Adrenal gland (tissue), 12 donors: Measurements from ENCODE around the gene PTPRN2. TPM values are rescaled to one million over a fixed set of nuclear protein-coding genes. Genes with fewer than 3 reads are reported as not detected.

Source experiments
- DNase-seq, 7 donors: peaks; one replicate each; pipeline ENCODE4 v3.0.0-alpha.2; 2019 to 2020
- H3K27ac ChIP-seq, 5 donors: fragments of 200-600 bp; sonication (generic) in 4 of 5; 1 replicate in 3 of 5; 2 replicates in 2 of 5; pipeline versions ENCODE4 v1.5.1 to v1.8.0; 2016 to 2020; ENCODE audit warnings: mild to moderate bottlenecking in 1 of 5
- H3K27me3 ChIP-seq: fragments of 200-600 bp; 2 replicates; pipeline ENCODE4 v1.8.0; 2021
- H3K36me3 ChIP-seq, 2 donors: fragments of 200-600 bp; replicated peaks in 1 of 2; 1 replicate in 1 of 2; 2 replicates in 1 of 2; pipeline versions ENCODE4 v1.5.1 to v1.8.0; 2018 to 2022
- H3K4me1 ChIP-seq, 2 donors: fragments of 200-600 bp; replicated peaks in 1 of 2; 1 replicate in 1 of 2; 2 replicates in 1 of 2; pipeline versions ENCODE4 v1.5.1 to v1.8.0; 2018 to 2021
- H3K4me3 ChIP-seq, 4 donors: fragments of 200-600 bp; sonication (generic) in 3 of 4; one replicate each; pipeline ENCODE4 v1.5.1; 2016 to 2018
- H3K9me3 ChIP-seq, 3 donors: fragments of 200-600 bp; sonication (generic) in 1 of 3; replicated peaks in 1 of 3; 1 replicate in 2 of 3; 2 replicates in 1 of 3; pipeline versions ENCODE4 v1.5.1 to v1.8.0; 2016 to 2021
- CTCF ChIP-seq, 6 experiments: fragments of 450-650 bp in 4 of 6; fragments of 200-600 bp in 2 of 6; sonication (generic) in 1 of 6; IDR thresholded peaks; 1 replicate in 5 of 6; 2 replicates in 1 of 6; pipeline versions ENCODE4 v1.5.1 to v1.8.0; 2016 to 2021; ENCODE audit warnings: antibody characterized with exemption in 6 of 6, mild to moderate bottlenecking in 2 of 6, moderate library complexity in 1 of 6
- POLR2A ChIP-seq, 2 donors: fragments of 450-650 bp; IDR thresholded peaks; one replicate each; pipeline ENCODE4 v1.6.1; 2017; ENCODE audit warnings: antibody characterized with exemption in 2 of 2, mild to moderate bottlenecking in 2 of 2, moderate library complexity in 1 of 2
- WGBS, 4 donors: extraction: QIAGEN DNeasy Blood & Tissue Kit in 2 of 4; methylation state at CpG; one replicate each; pipeline versions ENCODE4 v1.1.5 to v1.1.7; 2013 to 2017; 5-methylcytosine and 5-hydroxymethylcytosine counted together
- intact Hi-C, 2 donors: fragments of 100-400 bp; cut with DNase I; formaldehyde crosslinking; loops; one replicate each; pipeline versions ENCODE4 v1.14.1 to v1.15.0; 2022 to 2023
- polyA plus RNA-seq, 3 donors: library from polyadenylated mRNA; stranded (reverse); fragments of 200-250 nt in 2 of 3; fragments of 350-450 nt in 1 of 3; fragmentation: Illumina TruSeq in 1 of 3; extraction: RNeasy Lipid Tissue Mini Kit (QIAGEN cat#74804) in 1 of 3; gene quantifications; one replicate each; pipeline ENCODE4 v1.2.3, GENCODE V29; 2013 to 2014
- total RNA-seq, 9 donors: library from RNA; depleted of rRNA in 4 of 9; stranded (reverse); fragments of >200 nt in 4 of 9; fragments of 120-200 nt in 1 of 9; fragmentation: NEBNext Ultra II Directional in 1 of 9; extraction: Animal tissue kit (Norgen Biotek cat#: 25700) in 1 of 9; gene quantifications; one replicate each; pipeline versions ENCODE4 v1.1.0 to v1.2.4, GENCODE V29; 2013 to 2023
- donor health status: healthy with polysubstance abuse.
- donor health status: Bipolar disorder and iron deficiency.
- donor health status: DM: yes; HTN: yes; CAD: no.
- donor health status: DM: no; HTN: no; CAD: no.
- donor health status: DM: no; HTN: no; CAD: no.
- donor health status: DM: yes; HTN: yes; CAD: no.

PTPRN2 gene
- total and polyA plus RNA-seq, 12 donors, result 2.2 to 16.2 (median 3.4) TPM

DNA sequence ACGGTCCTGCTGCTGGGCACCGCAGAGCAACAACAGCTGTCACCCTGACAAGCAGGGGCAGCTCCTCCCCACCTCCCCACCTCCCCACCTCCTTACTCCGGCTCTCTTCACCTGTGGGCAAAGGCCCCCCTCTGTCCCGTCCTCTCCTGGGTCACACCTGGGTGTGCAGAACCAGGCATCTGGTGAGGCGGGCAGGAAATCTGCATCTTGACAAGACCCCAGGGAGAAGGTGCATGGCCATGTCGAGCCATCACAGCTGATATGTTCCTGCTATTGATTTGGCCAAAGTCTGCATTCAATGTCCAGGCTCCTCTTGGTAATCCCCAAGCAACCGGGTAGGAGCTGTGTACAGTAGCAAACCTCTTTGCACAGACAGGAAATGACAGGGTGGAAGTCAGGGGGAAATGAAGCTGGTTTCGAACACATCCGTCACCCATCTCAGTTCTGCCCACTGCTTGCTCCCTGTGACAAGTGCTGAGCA is 696.7 kb downstream of the PTPRN2 start:
- no peak overlapping the region for H3K4me3 ChIP-seq
- H3K9me3 ChIP-seq, result no peaks in the 10 kb centered on the region
- DNase-seq, result no peak
- TF ChIP-seq POLR2A (IDR thresholded peaks at IDR 0.05) (no peak), CTCF (IDR thresholded peaks at IDR 0.05) (no peak)
- no peaks in the 10 kb centered on the region for H3K36me3 ChIP-seq
- intact Hi-C loops, result no loop called here
- 67 to 78% (median 73%) methylated on average over 8 to 9 of the region's 9 CpGs for WGBS, 4 donors
- no peaks in the 10 kb centered on the region for H3K4me1 ChIP-seq
- H3K27ac ChIP-seq, result no peak overlapping the region
- no peaks in the 10 kb centered on the region for H3K27me3 ChIP-seq

GRCh38 chr7:157889480-157889879 is 698.1 kb downstream of the PTPRN2 start:
- H3K4me3 ChIP-seq, result no peak overlapping the region
- intact Hi-C loops, result no loop called here
- no peaks in the 10 kb centered on the region for H3K36me3 ChIP-seq
- no peak overlapping the region for H3K27ac ChIP-seq
- no peak for DNase-seq
- H3K9me3 ChIP-seq, result no peaks in the 10 kb centered on the region
- TF ChIP-seq CTCF (IDR thresholded peaks at IDR 0.05) (no peak), POLR2A (IDR thresholded peaks at IDR 0.05) (no peak)
- WGBS, 4 donors, result 83 to 93% (median 86%) methylated on average over 6 of the region's 6 CpGs
- no peaks in the 10 kb centered on the region for H3K27me3 ChIP-seq
- H3K4me1 ChIP-seq, result no peaks in the 10 kb centered on the region

GRCh38 chr7:157888579-157888978 is 699.0 kb downstream of the PTPRN2 start:
- H3K9me3 ChIP-seq, result no peaks in the 10 kb centered on the region
- H3K27ac ChIP-seq, result no peak overlapping the region
- H3K4me3 ChIP-seq, result no peak overlapping the region
- no peak for TF ChIP-seq POLR2A (IDR thresholded peaks at IDR 0.05)
- no peak for TF ChIP-seq CTCF (IDR thresholded peaks at IDR 0.05)
- no peaks in the 10 kb centered on the region for H3K36me3 ChIP-seq
- DNase-seq, result no peak
- intact Hi-C loops, result no loop called here
- no peaks in the 10 kb centered on the region for H3K4me1 ChIP-seq
- no peaks in the 10 kb centered on the region for H3K27me3 ChIP-seq
- WGBS, 4 donors, result 78 to 81% (median 80%) methylated on average over 11 of the region's 11 CpGs

DNA sequence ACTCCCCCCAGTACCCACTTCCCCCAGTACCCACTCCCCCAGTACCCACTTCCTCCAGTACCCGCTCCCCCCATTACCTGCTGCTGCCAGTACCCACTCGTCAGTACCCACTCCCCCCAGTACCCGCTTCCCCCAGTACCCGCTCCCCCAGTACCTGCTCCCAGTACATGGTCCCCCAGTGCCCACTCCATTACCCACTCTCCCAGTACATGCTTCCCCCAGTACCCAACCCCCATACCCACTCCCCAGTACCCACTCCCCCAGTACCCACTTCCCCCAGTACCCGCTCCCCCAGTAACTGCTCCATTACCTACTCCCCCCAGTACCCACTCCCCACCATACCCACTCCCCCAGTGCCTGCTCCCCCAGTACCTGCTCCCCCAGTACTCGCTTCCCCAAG is 700.2 kb downstream of the PTPRN2 start:
- intact Hi-C loops, result no loop called here
- 72 to 82% (median 77%) methylated on average over 6 of the region's 6 CpGs for WGBS, 4 donors
- Histone ChIP-seq H3K9me3 (no peaks in the 10 kb centered on the region), H3K4me3 (no peak overlapping the region), H3K4me1 (no peaks in the 10 kb centered on the region), H3K27ac (no peak overlapping the region), H3K36me3 (no peaks in the 10 kb centered on the region), H3K27me3 (no peaks in the 10 kb centered on the region)
- DNase-seq, result no peak
- TF ChIP-seq CTCF (IDR thresholded peaks at IDR 0.05) (no peak), POLR2A (IDR thresholded peaks at IDR 0.05) (no peak)
